Measurements from ENCODE around the gene CFHR4. TPM values are rescaled to one million over a fixed set of nuclear protein-coding genes. Genes with fewer than 3 reads are reported as not detected.
"Not testable (repeated sequence)": the region's sequence is repeated elsewhere in the genome, so short reads cannot be mapped to it uniquely, and the experiment has no call there.

Gene CFHR4
- total RNA-seq, 1 experiment from 2014 or later, result not detected

- H4K91ac ChIP-seq (ENCODE audit: insufficient read length, low read depth, low read length); H4K8ac ChIP-seq (replicated peaks; ENCODE audit: insufficient read length, low read depth, low read length); H2BK20ac ChIP-seq (ENCODE audit: low read depth, low read length, poor library complexity, severe bottlenecking); H3K4me1 ChIP-seq (ENCODE audit: insufficient read depth, low read length); H3K4me1 Mint-ChIP-seq; H3K27me3 Mint-ChIP-seq (ENCODE audit: low read depth); H3K4me3 Mint-ChIP-seq; H3K23me2 ChIP-seq (ENCODE audit: insufficient read length, low read depth, low read length, poor library complexity, severe bottlenecking); H3T11ph ChIP-seq (ENCODE audit: low read length); H2BK12ac ChIP-seq (ENCODE audit: insufficient read length, low read depth, low read length); H3K9ac ChIP-seq (ENCODE audit: extremely low read depth, insufficient read length, low read length); H3K27me3 ChIP-seq (ENCODE audit: insufficient read depth, low read length); H3K79me2 ChIP-seq (ENCODE audit: insufficient read depth, low read length); H3K79me1 ChIP-seq (ENCODE audit: insufficient read depth, low read depth, low read length, poor library complexity, severe bottlenecking); H3K36me3 Mint-ChIP-seq (ENCODE audit: insufficient read depth in 1 of 3, low read depth in 3 of 3); H3K14ac ChIP-seq (ENCODE audit: insufficient read depth, low read length); H3K18ac ChIP-seq (ENCODE audit: insufficient read length, low read depth, low read length); H3K27ac ChIP-seq (ENCODE audit: insufficient read length, low read depth, low read length); H3K9me3 ChIP-seq (ENCODE audit: control insufficient read depth, low read depth, low read length); H2AK5ac ChIP-seq (ENCODE audit: insufficient read length, low read length); H4K5ac ChIP-seq (ENCODE audit: insufficient read length, low read depth, low read length); DNase-seq; H2AFZ ChIP-seq (ENCODE audit: low read length); H2BK15ac ChIP-seq (ENCODE audit: low read depth, low read length); H2BK5ac ChIP-seq (ENCODE audit: insufficient read length, low read length); H3K23ac ChIP-seq (ENCODE audit: insufficient read length, low read depth, low read length); H3K4ac ChIP-seq (ENCODE audit: low read depth, low read length); H3K9me3 Mint-ChIP-seq; H3K4me2 ChIP-seq (ENCODE audit: insufficient read depth, insufficient read length, low read length); H4K20me1 ChIP-seq (ENCODE audit: control insufficient read depth, insufficient read depth, insufficient read length); H3K56ac ChIP-seq (ENCODE audit: insufficient read length, low read depth, low read length); H2BK120ac ChIP-seq (ENCODE audit: low read depth, low read length, poor library complexity, severe bottlenecking); H3K27ac Mint-ChIP-seq: not testable (repeated sequence)
- WGBS (ENCODE audit: extremely low coverage, insufficient read length, low lambda C conversion rate), result no CpG with 5 or more reads among the region's 1 CpG
Observed at GRCh38 chr1:196943568-196943967, 55.7 kb downstream of the CFHR4 start, which contains the start of gene CFHR2. Gene CFHR2, plus strand, starts transcription at chr1:196943738. Its CDS starts 143 bp downstream, at chr1:196943881.
